Renal cortex interstitium (tissue), 11 donors: ENCODE measurements around the gene E2F1. TPM values are rescaled to one million over a fixed set of nuclear protein-coding genes. Genes with fewer than 3 reads are reported as not detected.

ENCODE experiments used
- DNase-seq, 11 donors: peaks; one replicate each; pipeline ENCODE4 v3.0.0-alpha.2; 2013; ENCODE audit warnings: low read depth in 9 of 11, low spot score in 4 of 11; ENCODE audit errors: extremely low read depth in 1 of 11
- polyA plus RNA-seq, 3 donors: library from polyadenylated mRNA; unstranded; fragments of 120-200 nt; gene quantifications; one replicate each; pipeline ENCODE4 v1.2.1, GENCODE V29; 2013; ENCODE audit not compliant: insufficient read length in 3 of 3

Gene E2F1
- polyA plus RNA-seq, 3 donors, result 10.7 to 15.6 (median 12.1) TPM

DNA sequence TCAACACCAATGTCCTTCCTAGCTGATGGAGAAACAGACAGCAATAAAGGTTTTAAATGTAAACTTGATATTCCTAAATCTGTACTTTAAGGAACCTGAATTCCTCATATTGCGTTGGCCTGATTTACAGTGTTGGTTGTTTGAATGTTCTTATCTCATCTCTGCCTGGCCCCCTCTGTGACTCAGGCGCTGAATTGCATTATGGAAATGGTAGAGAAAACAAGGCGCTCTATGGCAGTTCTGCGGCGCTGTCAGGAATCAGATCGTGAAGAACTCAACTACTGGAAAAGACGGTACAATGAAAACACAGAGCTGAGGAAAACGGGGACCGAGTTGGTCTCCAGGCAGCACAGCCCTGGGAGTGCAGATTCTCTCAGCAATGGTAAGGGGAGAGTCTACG lies 56.7 kb downstream of the E2F1 start:
- no peak for DNase-seq

DNA sequence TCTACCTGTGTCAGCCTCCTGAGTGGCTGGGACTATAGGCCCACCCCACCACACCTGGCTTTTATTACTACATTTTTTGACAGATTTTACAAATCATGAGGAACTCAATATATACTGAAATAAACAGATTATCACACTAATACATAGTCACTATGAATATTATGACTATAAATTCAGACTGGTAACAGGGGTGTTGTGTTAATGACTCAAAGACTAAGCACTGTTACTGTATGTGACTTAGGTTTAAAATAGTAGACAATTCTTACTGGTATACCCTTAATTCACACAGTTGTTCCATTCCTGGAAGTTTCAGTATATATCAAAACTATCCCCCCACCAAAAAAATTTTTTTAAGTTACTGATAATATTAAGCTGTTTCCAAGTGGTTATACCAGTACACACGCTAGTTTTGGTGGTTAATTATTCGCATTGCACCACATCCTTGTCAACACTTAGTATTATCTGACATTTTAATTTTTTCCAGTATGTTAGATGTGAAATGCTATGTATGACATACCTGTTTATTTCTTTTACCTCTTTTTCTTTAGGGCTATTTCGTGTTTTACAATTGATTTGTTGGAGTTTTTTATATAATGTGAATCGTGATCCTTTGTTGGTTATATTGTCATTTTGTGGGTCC lies 58.5 kb downstream of the E2F1 start:
- no peak for DNase-seq

DNA sequence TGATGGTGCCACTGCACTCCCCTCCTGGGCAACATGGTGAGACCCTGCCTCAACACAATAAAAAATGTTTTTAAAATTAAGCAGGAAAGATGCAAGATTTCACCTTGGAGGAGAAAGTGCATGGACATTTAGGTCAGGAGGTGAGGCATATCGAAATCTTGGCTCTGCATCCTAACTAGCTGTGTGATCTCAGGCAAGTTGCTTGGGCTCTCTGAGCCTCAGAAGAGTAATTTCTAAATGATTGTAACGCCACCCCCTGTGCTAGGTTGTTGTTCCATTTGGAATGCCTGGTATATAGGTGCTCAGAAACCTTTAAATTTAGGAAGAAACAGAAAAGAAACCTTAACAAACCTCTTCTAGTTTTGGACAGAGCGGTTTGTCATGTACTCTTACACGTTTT lies 60.0 kb downstream of the E2F1 start:
- no peak for DNase-seq

Other genes with a start within 250 kb of the E2F1 start
- 10 to 100 TPM in 2 of 3 donors, 1 to 10 TPM in 1; 8.7 to 12.2 (median 12.0) TPM for gene SNTA1, start 242.6 kb downstream of the E2F1 start, polyA plus RNA-seq
- gene CBFA2T2, start 196.3 kb downstream of the E2F1 start, polyA plus RNA-seq, result 10 to 100 TPM; 26.8 to 35.9 (median 27.4) TPM
- gene C20orf144, start 24.1 kb downstream of the E2F1 start, polyA plus RNA-seq, result under 1 TPM; 0.25 to 0.32 (median 0.29) TPM
- gene ACTL10, start 19.4 kb downstream of the E2F1 start, polyA plus RNA-seq, result under 1 TPM; 0.33 to 0.76 (median 0.60) TPM
- gene NECAB3, start 12.0 kb downstream of the E2F1 start, polyA plus RNA-seq, result 10 to 100 TPM; 14.1 to 19.2 (median 18.6) TPM
- 1 to 10 TPM; 6.4 to 9.0 (median 8.6) TPM for gene PXMP4, start 33.9 kb upstream of the E2F1 start, polyA plus RNA-seq
- gene ZNF341, start 45.6 kb upstream of the E2F1 start, polyA plus RNA-seq, result 1 to 10 TPM; 2.4 to 4.4 (median 3.3) TPM
- gene CHMP4B, start 125.0 kb upstream of the E2F1 start, polyA plus RNA-seq, result 100 to 1,000 TPM in 2 of 3 donors, 10 to 100 TPM in 1; 98.8 to 110 (median 105) TPM